Spleen (tissue), 11 donors: ENCODE results near the gene CCDC13. TPM values are rescaled to one million over a fixed set of nuclear protein-coding genes. Genes with fewer than 3 reads are reported as not detected.
A peak's percentile ranks its signal among the peaks of the same experiment; 100 is the strongest.

Source experiments
- DNase-seq: peaks from one replicate; pipeline ENCODE4 v3.0.0-alpha.2; 2020
- H3K27ac ChIP-seq, 8 donors: fragments of 200-600 bp; sonication (generic) in 7 of 8; 1 replicate in 4 of 8; 2 replicates in 4 of 8; pipeline versions ENCODE4 v1.5.0 to v1.8.0; 2016 to 2021; ENCODE audit warnings: inconsistent platforms in 4 of 8, mild to moderate bottlenecking in 4 of 8, moderate library complexity in 1 of 8
- H3K27me3 ChIP-seq, 7 donors: fragments of 200-600 bp; sonication (generic) in 6 of 7; replicated peaks in 1 of 7; 1 replicate in 4 of 7; 2 replicates in 3 of 7; pipeline versions ENCODE4 v1.5.0 to v1.8.0; 2016 to 2021; ENCODE audit warnings: inconsistent platforms in 3 of 7, mild to moderate bottlenecking in 1 of 7
- H3K36me3 ChIP-seq, 6 donors: fragments of 200-600 bp; sonication (generic) in 5 of 6; 1 replicate in 4 of 6; 2 replicates in 2 of 6; pipeline versions ENCODE4 v1.5.0 to v1.8.0; 2016 to 2021; ENCODE audit warnings: inconsistent platforms in 2 of 6
- H3K4me1 ChIP-seq, 6 donors: fragments of 200-600 bp; sonication (generic) in 5 of 6; 1 replicate in 3 of 6; 2 replicates in 3 of 6; pipeline versions ENCODE4 v1.5.0 to v1.8.0; 2016 to 2021; ENCODE audit warnings: inconsistent platforms in 3 of 6
- H3K4me3 ChIP-seq, 8 donors: fragments of 200-600 bp; sonication (generic) in 7 of 8; 1 replicate in 4 of 8; 2 replicates in 4 of 8; pipeline versions ENCODE4 v1.5.0 to v1.8.0; 2016 to 2021; ENCODE audit warnings: inconsistent platforms in 4 of 8, mild to moderate bottlenecking in 4 of 8, moderate library complexity in 2 of 8
- H3K9me3 ChIP-seq, 8 donors: fragments of 200-600 bp; sonication (generic) in 7 of 8; 1 replicate in 4 of 8; 2 replicates in 4 of 8; pipeline versions ENCODE4 v1.5.0 to v1.8.0; 2016 to 2021; ENCODE audit warnings: inconsistent platforms in 4 of 8
- POLR2A ChIP-seq, 3 donors: fragments of 450-650 bp; IDR thresholded peaks; one replicate each; pipeline ENCODE4 v1.5.1; 2017; ENCODE audit warnings: antibody characterized with exemption in 3 of 3, mild to moderate bottlenecking in 1 of 3
- POLR2AphosphoS5 ChIP-seq, 3 donors: sonication (generic); formaldehyde crosslinking; IDR thresholded peaks; one replicate each; pipeline ENCODE4 v1.5.1; 2017; ENCODE audit warnings: antibody characterized with exemption in 3 of 3
- WGBS, 5 donors: extraction: QIAGEN DNeasy Blood & Tissue Kit in 3 of 5; methylation state at CpG; one replicate each; pipeline versions ENCODE4 v1.1.5 to v1.1.7; 2013 to 2018; 5-methylcytosine and 5-hydroxymethylcytosine counted together
- intact Hi-C: fragments of 100-400 bp; cut with DNase I; formaldehyde crosslinking; loops from one replicate; pipeline ENCODE4 v1.15.0; 2023; ENCODE audit warnings: low total_unique reads
- polyA plus RNA-seq, 3 donors: library from polyadenylated mRNA; stranded (reverse); fragments of 200-250 nt; gene quantifications; one replicate each; pipeline ENCODE4 v1.2.1, GENCODE V29; 2013
- total RNA-seq, 7 donors: library from RNA; depleted of rRNA in 3 of 7; stranded (reverse); fragments of >200 nt in 3 of 7; fragmentation: NEBNext Ultra II Directional in 4 of 7; extraction: Animal tissue kit (Norgen Biotek cat#: 25700) in 4 of 7; gene quantifications; one replicate each; pipeline versions ENCODE4 v1.1.0 to v1.2.1, GENCODE V29; 2016 to 2021
- TF ChIP-seq, protein P1 (sequence below), 11 experiments: fragments of 200-600 bp in 7 of 11; fragments of 450-650 bp in 4 of 11; sonication (generic) in 4 of 11; IDR thresholded peaks in 8 of 11; conservative IDR thresholded peaks in 3 of 11; 1 replicate in 7 of 11; 2 replicates in 4 of 11; pipeline versions ENCODE4 v1.4.0 to v1.8.0; 2016 to 2021; ENCODE audit warnings: antibody characterized with exemption in 11 of 11, inconsistent platforms in 4 of 11, mild to moderate bottlenecking in 1 of 11
- donor health status: healthy with polysubstance abuse.
- donor health status: DM: no; HTN: no; CAD: no; lungs with moderate emphysema.
- donor health status: DM: no; HTN: no; CAD: no.
- donor health status: Bipolar disorder and iron deficiency.
- donor health status: healthy.
- donor health status: DM: no; HTN: no; CAD: no.
- donor health status: DM: yes; HTN: yes; CAD: no.

Gene CCDC13
- total and polyA plus RNA-seq, 10 donors, result 0.51 to 3.7 (median 1.0) TPM

DNA sequence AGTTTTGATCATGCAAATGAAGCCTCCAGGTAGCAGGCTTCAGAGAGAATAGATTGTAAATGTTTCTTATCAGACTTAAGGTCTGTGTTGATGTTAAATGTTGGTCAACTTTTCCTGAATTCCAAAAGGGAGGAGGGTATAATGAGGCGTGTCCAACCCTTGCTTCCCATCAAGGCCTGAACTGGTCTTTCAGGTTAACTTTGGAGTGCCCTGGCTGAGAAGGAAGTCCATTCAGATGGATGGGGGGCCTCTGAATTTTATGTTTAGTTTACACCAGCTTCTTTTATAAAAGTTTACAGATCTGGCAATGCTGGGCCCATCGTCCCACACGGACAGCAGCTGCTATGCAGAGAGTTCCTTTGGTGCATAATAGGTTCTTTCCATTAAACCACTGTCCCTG, 8.9 kb downstream of the CCDC13 start:
- Histone ChIP-seq H3K4me3 (no peak overlapping the region), H3K27ac (peak overlapping the region in 2 of 8 donors; percentile 6 to 58), H3K36me3 (no peaks in the 10 kb centered on the region), H3K4me1 (peaks cover 0 to 43% (median 3%) of the 10 kb centered on the region in 6 donors), H3K27me3 (no peaks in the 10 kb centered on the region), H3K9me3 (no peaks in the 10 kb centered on the region)
- WGBS, 5 donors, result 82 to 95% (median 92%) methylated on average over 3 of the region's 3 CpGs
- no peak for TF ChIP-seq POLR2AphosphoS5 (IDR thresholded peaks at IDR 0.05)
- no peak for TF ChIP-seq POLR2A (IDR thresholded peaks at IDR 0.05)
- TF ChIP-seq, protein P1, sequence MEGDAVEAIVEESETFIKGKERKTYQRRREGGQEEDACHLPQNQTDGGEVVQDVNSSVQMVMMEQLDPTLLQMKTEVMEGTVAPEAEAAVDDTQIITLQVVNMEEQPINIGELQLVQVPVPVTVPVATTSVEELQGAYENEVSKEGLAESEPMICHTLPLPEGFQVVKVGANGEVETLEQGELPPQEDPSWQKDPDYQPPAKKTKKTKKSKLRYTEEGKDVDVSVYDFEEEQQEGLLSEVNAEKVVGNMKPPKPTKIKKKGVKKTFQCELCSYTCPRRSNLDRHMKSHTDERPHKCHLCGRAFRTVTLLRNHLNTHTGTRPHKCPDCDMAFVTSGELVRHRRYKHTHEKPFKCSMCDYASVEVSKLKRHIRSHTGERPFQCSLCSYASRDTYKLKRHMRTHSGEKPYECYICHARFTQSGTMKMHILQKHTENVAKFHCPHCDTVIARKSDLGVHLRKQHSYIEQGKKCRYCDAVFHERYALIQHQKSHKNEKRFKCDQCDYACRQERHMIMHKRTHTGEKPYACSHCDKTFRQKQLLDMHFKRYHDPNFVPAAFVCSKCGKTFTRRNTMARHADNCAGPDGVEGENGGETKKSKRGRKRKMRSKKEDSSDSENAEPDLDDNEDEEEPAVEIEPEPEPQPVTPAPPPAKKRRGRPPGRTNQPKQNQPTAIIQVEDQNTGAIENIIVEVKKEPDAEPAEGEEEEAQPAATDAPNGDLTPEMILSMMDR (IDR thresholded peaks at IDR 0.05 in 8 of 11, conservative IDR thresholded peaks at IDR 0.05 in 3 of 11), result no peak
- DNase-seq, result no peak
- intact Hi-C loops, result no loop called here

DNA sequence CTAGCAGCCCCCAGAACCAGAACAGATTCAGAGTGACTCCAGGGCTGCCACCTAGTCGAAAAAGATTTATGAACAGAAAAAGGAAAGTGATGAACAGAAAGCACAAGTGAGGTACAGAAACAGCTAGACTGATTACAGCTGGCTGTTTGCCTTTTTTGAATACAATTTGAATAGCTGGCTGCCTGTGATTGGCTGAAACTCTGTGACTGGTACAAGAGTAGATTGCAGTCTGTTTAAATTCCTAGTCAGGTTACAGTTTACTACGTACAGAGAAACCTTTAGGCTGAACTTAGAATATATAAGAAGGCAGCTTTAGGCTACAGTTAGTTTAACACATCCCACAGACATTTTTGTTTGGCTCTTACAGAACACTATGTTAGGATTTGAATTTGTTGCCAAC, 10.0 kb downstream of the CCDC13 start:
- Histone ChIP-seq H3K36me3 (no peaks in the 10 kb centered on the region), H3K4me1 (peaks cover 0 to 43% (median 3%) of the 10 kb centered on the region in 6 donors), H3K27ac (peak overlapping the region in 5 of 8 donors; percentile 46 to 87 (median 82)), H3K4me3 (no peak overlapping the region), H3K27me3 (no peaks in the 10 kb centered on the region), H3K9me3 (no peaks in the 10 kb centered on the region)
- TF ChIP-seq POLR2AphosphoS5 (IDR thresholded peaks at IDR 0.05) (no peak), POLR2A (IDR thresholded peaks at IDR 0.05) (no peak)
- TF ChIP-seq, protein P1 (IDR thresholded peaks at IDR 0.05 in 8 of 11, conservative IDR thresholded peaks at IDR 0.05 in 3 of 11), result no peak
- no peak for DNase-seq
- 45 to 65% (median 57%) methylated on average over 2 of the region's 2 CpGs for WGBS, 5 donors
- intact Hi-C loops, result no loop called here

DNA sequence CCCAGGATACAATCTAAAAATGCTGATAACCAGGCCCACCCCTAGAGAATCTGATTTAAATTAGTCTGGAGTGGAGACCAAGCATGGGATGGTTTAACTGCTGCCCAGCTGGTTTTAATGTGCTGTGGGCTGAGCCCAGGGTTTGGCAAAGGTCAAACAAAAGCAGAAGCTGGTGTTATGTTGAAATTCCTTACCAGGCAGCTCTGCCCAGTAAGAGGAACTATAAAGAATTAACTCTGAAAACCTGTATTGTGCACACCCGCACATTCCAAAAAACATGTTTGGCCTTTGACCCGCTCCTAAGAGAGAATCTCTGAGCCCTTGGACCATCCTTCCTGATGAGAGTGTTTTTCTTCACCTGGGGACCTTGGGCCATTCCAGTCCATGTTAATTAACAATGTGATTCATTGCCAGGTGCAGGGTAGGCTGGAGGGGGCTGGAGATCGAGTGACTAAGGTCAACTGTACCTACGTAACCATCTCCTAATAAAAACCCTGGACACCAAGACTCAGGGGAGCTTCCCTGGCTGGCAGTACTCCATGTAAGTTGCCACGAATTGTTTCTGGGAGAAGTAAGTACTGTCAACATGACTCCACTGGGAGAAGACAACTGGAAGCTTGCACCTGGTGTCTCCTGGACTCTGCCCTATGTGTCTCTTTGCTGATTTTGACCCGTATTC, 10.9 kb downstream of the CCDC13 start:
- Histone ChIP-seq H3K27me3 (no peaks in the 10 kb centered on the region), H3K4me1 (peaks cover 0 to 43% (median 3%) of the 10 kb centered on the region in 6 donors), H3K4me3 (peak overlapping the region in 1 of 8 donors; percentile 27), H3K36me3 (no peaks in the 10 kb centered on the region), H3K9me3 (no peaks in the 10 kb centered on the region), H3K27ac (peak overlapping the region in 7 of 8 donors; percentile 46 to 87 (median 68))
- no peak for DNase-seq
- WGBS, 5 donors, result 60 to 87% (median 74%) methylated on average over 6 of the region's 6 CpGs
- TF ChIP-seq, protein P1 (IDR thresholded peaks at IDR 0.05 in 8 of 11, conservative IDR thresholded peaks at IDR 0.05 in 3 of 11), result no peak
- peak in 1 of 3 donors; percentile 49 for TF ChIP-seq POLR2AphosphoS5 (IDR thresholded peaks at IDR 0.05)
- intact Hi-C loops, result no loop called here

DNA sequence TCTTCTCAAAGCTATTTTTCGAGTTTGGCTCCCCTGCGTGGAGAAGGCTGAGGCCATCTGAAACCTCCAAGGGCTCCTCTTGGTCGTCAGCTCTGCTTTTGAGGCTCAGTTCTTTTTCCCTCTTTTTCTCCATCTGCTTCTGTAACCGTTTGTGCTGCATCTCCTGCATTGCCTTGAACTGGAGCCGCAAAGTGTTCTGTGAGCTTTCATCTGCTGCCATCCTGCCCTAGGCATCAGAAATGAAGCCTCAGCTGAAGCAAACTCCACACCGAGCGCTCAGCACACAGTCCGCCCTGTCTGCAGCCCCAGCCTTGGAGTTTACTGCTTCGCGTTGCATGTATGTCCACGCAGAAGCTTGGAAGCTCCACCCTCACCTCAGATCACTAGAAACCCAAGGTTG, 14.9 kb downstream of the CCDC13 start:
- Histone ChIP-seq H3K4me3 (no peak overlapping the region), H3K27me3 (no peaks in the 10 kb centered on the region), H3K36me3 (no peaks in the 10 kb centered on the region), H3K4me1 (peaks cover 0 to 24% (median 3%) of the 10 kb centered on the region in 6 donors), H3K27ac (no peak overlapping the region), H3K9me3 (no peaks in the 10 kb centered on the region)
- TF ChIP-seq POLR2A (IDR thresholded peaks at IDR 0.05), result no peak
- TF ChIP-seq POLR2AphosphoS5 (IDR thresholded peaks at IDR 0.05), result no peak
- TF ChIP-seq, protein P1 (IDR thresholded peaks at IDR 0.05 in 8 of 11, conservative IDR thresholded peaks at IDR 0.05 in 3 of 11), result no peak
- intact Hi-C loops, result no loop called here
- DNase-seq, result no peak
- 84 to 87% (median 85%) methylated on average over 11 of the region's 11 CpGs for WGBS, 5 donors
